OCI-LY7 (cell line): ENCODE data around the gene PLXNC1. TPM values are rescaled to one million over a fixed set of nuclear protein-coding genes. Genes with fewer than 3 reads are reported as not detected.

Experiments
- BruUV-seq: library from RNA; stranded (reverse); fragments of 400-500 nt; replicated peaks from 2 replicates; lab custom pipeline; 2021; lab: Mats Ljungman, UMichigan
- CTCF ChIA-PET: fragments of 300-600 bp; sonication (Branson Sonifier 250); formaldehyde crosslinking; loops from one replicate; lab custom pipeline; 2022; ENCODE audit warnings: antibody characterized with exemption; ENCODE audit not compliant: unreplicated experiment; lab: Charles Lee
- POLR2A ChIA-PET: fragments of 300-600 bp; sonication (Branson Sonifier 250); formaldehyde crosslinking; loops from one replicate; lab custom pipeline; 2022; ENCODE audit warnings: antibody characterized with exemption; lab: Charles Lee
- DNase-seq: peaks from one replicate; pipeline ENCODE4 v3.0.0-alpha.2; 2015; ENCODE audit warnings: low spot score
- H2AFZ ChIP-seq: fragments of 200-600 bp; sonication (generic), shearing (Covaris generic); 2 replicates; pipeline ENCODE4 v1.6.1; 2014; ENCODE audit warnings: mild to moderate bottlenecking, antibody characterized with exemption, low read length, moderate library complexity
- H3K27ac ChIP-seq: fragments of 200-600 bp; sonication (generic); 2 replicates; pipeline ENCODE4 v1.5.1; 2014; ENCODE audit warnings: mixed run types, low read depth, mild to moderate bottlenecking, moderate library complexity, low read length, inconsistent platforms; ENCODE audit not compliant: poor library complexity, severe bottlenecking
- H3K36me3 ChIP-seq: fragments of 200-600 bp; sonication (generic); 2 replicates; pipeline ENCODE4 v1.6.1; 2014; ENCODE audit warnings: mild to moderate bottlenecking, antibody characterized with exemption, low read length, moderate library complexity, mixed read lengths; ENCODE audit not compliant: insufficient read depth
- H3K4me1 ChIP-seq: fragments of 200-600 bp; sonication (generic); 2 replicates; pipeline ENCODE4 v1.5.1; 2014; ENCODE audit warnings: mild to moderate bottlenecking, low read length; ENCODE audit not compliant: insufficient read depth, poor library complexity, severe bottlenecking
- H3K4me2 ChIP-seq: fragments of 200-600 bp; sonication (generic); 2 replicates; pipeline ENCODE4 v1.6.1; 2014; ENCODE audit warnings: mild to moderate bottlenecking, low read length
- H3K4me3 ChIP-seq: fragments of 200-600 bp; sonication (generic); 2 replicates; pipeline ENCODE4 v1.5.1; 2014; ENCODE audit warnings: mild to moderate bottlenecking, low read depth, low read length; ENCODE audit not compliant: poor library complexity, severe bottlenecking
- H3K79me2 ChIP-seq: fragments of 200-600 bp; sonication (generic); 2 replicates; pipeline ENCODE4 v1.6.1; 2016; ENCODE audit warnings: low read depth, mild to moderate bottlenecking, low read length, moderate library complexity, mixed read lengths; ENCODE audit not compliant: insufficient read depth
- H3K9me2 ChIP-seq: fragments of 200-600 bp; sonication (generic); 2 replicates; pipeline ENCODE4 v1.6.1; 2016; ENCODE audit warnings: mild to moderate bottlenecking, low read length, mixed read lengths; ENCODE audit not compliant: insufficient read depth
- H3K9me3 ChIP-seq: fragments of 200-600 bp; sonication (generic); 2 replicates; pipeline ENCODE4 v1.6.1; 2014; ENCODE audit warnings: mild to moderate bottlenecking, mixed run types, low read length, mixed read lengths
- H4K20me1 ChIP-seq: fragments of 200-600 bp; sonication (generic); 2 replicates; pipeline ENCODE4 v1.6.1; 2014; ENCODE audit warnings: mild to moderate bottlenecking, antibody characterized with exemption, low read length, moderate library complexity, mixed read lengths; ENCODE audit not compliant: insufficient read depth
- CTCF ChIP-seq: fragments of 200-600 bp; sonication (generic); conservative IDR thresholded peaks from 2 replicates; pipeline ENCODE4 v1.5.1; 2014; ENCODE audit warnings: mild to moderate bottlenecking, antibody characterized with exemption, low read length, moderate library complexity, mixed read lengths
- EZH2phosphoT487 ChIP-seq: fragments of 200-600 bp; sonication (generic); IDR thresholded peaks from 2 replicates; pipeline ENCODE4 v1.6.1; 2018; ENCODE audit warnings: low read depth, borderline replicate concordance, mild to moderate bottlenecking, mixed run types, antibody characterized with exemption, low read length, moderate library complexity, mixed read lengths
- intact Hi-C: fragments of 100-400 bp; cut with micrococcal nuclease; formaldehyde crosslinking; loops from one replicate; pipeline ENCODE4 v1.10.0; 2022; ENCODE audit not compliant: unreplicated experiment
- total RNA-seq, 2 experiments: library from RNA; depleted of rRNA in 1 of 2; stranded (reverse); fragments of >200 nt in 1 of 2; shearing (Covaris generic) in 1 of 2; gene quantifications; 2 replicates each; pipeline ENCODE4 v1.2.3, GENCODE V29; 2014 to 2022

PLXNC1 gene
- total RNA-seq, 2 experiments from 2014 or later: 4.5 to 8.0 TPM

GRCh38 chr12:94190623-94191022, 42.2 kb downstream of the PLXNC1 start:
- ChIA-PET CTCF (no interaction called here), POLR2A (interaction anchor here (1.2 to 3.2 kb wide), 2 partner anchors 13 to 17 kb away, joined by 3 to 21 read pairs; no protein-coding TSS in a partner anchor)
- no peak overlapping the region for H3K27ac ChIP-seq
- no peak for DNase-seq
- TF ChIP-seq EZH2phosphoT487: no peak
- TF ChIP-seq CTCF: no peak
- peaks cover 7% of the 10 kb centered on the region; the same call in 1 of the 2 replicates for H3K36me3 ChIP-seq
- H3K4me1 ChIP-seq: peaks cover 17% of the 10 kb centered on the region
- no peak overlapping the region for H3K4me3 ChIP-seq
- peaks cover 22% of the 10 kb centered on the region; the same call in 1 of the 2 replicates for H3K9me3 ChIP-seq
- H3K79me2 ChIP-seq: no peaks in the 10 kb centered on the region
- H4K20me1 ChIP-seq: no peaks in the 10 kb centered on the region
- no peaks in the 10 kb centered on the region for H3K9me2 ChIP-seq
- intact Hi-C loops: no loop called here
- no peak overlapping the region for H3K4me2 ChIP-seq
- H2AFZ ChIP-seq: no peak overlapping the region
- no TSS peak for BruUV-seq

- Histone ChIP-seq H3K4me3 (no peak overlapping the region), H3K9me3 (peaks cover 22% of the 10 kb centered on the region; the same call in 1 of the 2 replicates), H4K20me1 (no peaks in the 10 kb centered on the region), H3K9me2 (no peaks in the 10 kb centered on the region), H3K27ac (no peak overlapping the region), H3K4me1 (peaks cover 17% of the 10 kb centered on the region), H3K4me2 (no peak overlapping the region), H2AFZ (no peak overlapping the region), H3K79me2 (no peaks in the 10 kb centered on the region), H3K36me3 (peaks cover 7% of the 10 kb centered on the region; the same call in 1 of the 2 replicates)
- no TSS peak for BruUV-seq
- ChIA-PET POLR2A (interaction anchor here (0.7 to 2.7 kb wide), 4 partner anchors 14 to 24 kb away, joined by 3 to 20 read pairs (median 14); no protein-coding TSS in a partner anchor), CTCF (no interaction called here)
- intact Hi-C loops: no loop called here
- TF ChIP-seq EZH2phosphoT487 (no peak), CTCF (no peak)
- no peak for DNase-seq
These were observed 42.6 kb downstream of the PLXNC1 start for GRCh38 chr12:94191023-94191422.

GRCh38 chr12:94191811-94192210, 43.4 kb downstream of the PLXNC1 start:
- no peak overlapping the region for H3K27ac ChIP-seq
- no peak overlapping the region for H3K4me3 ChIP-seq
- TF ChIP-seq CTCF (no peak), EZH2phosphoT487 (no peak)
- no peaks in the 10 kb centered on the region for H3K9me2 ChIP-seq
- H3K36me3 ChIP-seq: peaks cover 7% of the 10 kb centered on the region; the same call in 1 of the 2 replicates
- H3K4me2 ChIP-seq: no peak overlapping the region
- H3K4me1 ChIP-seq: peaks cover 17% of the 10 kb centered on the region
- H3K79me2 ChIP-seq: no peaks in the 10 kb centered on the region
- H4K20me1 ChIP-seq: no peaks in the 10 kb centered on the region
- CTCF ChIA-PET: interaction anchor here (0.7 to 0.9 kb wide), 2 partner anchors 9 to 13 kb away, joined by 3 read pairs; no protein-coding TSS in a partner anchor
- DNase-seq: no peak
- POLR2A ChIA-PET: interaction anchor here (0.6 to 2.7 kb wide), 9 partner anchors 10 to 1184 kb away, joined by 3 to 20 read pairs (median 10); no protein-coding TSS in a partner anchor
- intact Hi-C loops: no loop called here
- no TSS peak for BruUV-seq
- H3K9me3 ChIP-seq: peaks cover 22% of the 10 kb centered on the region; the same call in 1 of the 2 replicates
- H2AFZ ChIP-seq: no peak overlapping the region
